Right lobe of liver (tissue), 6 donors: ENCODE results near the gene GPC4. TPM values are rescaled to one million over a fixed set of nuclear protein-coding genes. Genes with fewer than 3 reads are reported as not detected.

Experiments used
- ATAC-seq, 4 donors: fragments of 200-7000 bp; cut with Tn5 transposase; one replicate each; pipeline ENCODE4 v1.9.1; 2020; ENCODE audit warnings: mild to moderate bottlenecking in 4 of 4, moderate library complexity in 4 of 4
- DNase-seq, 3 donors: peaks; one replicate each; pipeline ENCODE4 v3.0.0-alpha.2; 2020
- H3K27ac ChIP-seq, 3 donors: fragments of 200-600 bp; one replicate each; pipeline ENCODE4 v1.8.0; 2022
- H3K27me3 ChIP-seq, 2 donors: fragments of 200-600 bp; one replicate each; pipeline ENCODE4 v1.8.0; 2022
- H3K36me3 ChIP-seq, 4 donors: fragments of 200-600 bp; sonication (generic) in 1 of 4; one replicate each; pipeline versions ENCODE4 v1.5.1 to v1.8.0; 2017 to 2022; ENCODE audit warnings: control low read depth in 1 of 4
- H3K4me1 ChIP-seq, 4 donors: fragments of 200-600 bp; sonication (generic) in 1 of 4; one replicate each; pipeline versions ENCODE4 v1.5.1 to v1.8.0; 2017 to 2022; ENCODE audit warnings: control low read depth in 1 of 4
- H3K4me3 ChIP-seq, 3 donors: fragments of 200-600 bp; one replicate each; pipeline ENCODE4 v1.8.0; 2022
- H3K9me3 ChIP-seq, 4 donors: fragments of 200-600 bp; sonication (generic) in 1 of 4; one replicate each; pipeline versions ENCODE4 v1.5.1 to v1.8.0; 2017 to 2022; ENCODE audit warnings: control low read depth in 1 of 4
- POLR2A ChIP-seq: fragments of 450-650 bp; IDR thresholded peaks from one replicate; pipeline ENCODE4 v1.6.1; 2017; ENCODE audit warnings: antibody characterized with exemption, mild to moderate bottlenecking
- WGBS: methylation state at CpG from one replicate; pipeline ENCODE4 v1.1.6; 2018; ENCODE audit warnings: low coverage, low lambda C conversion rate; ENCODE audit not compliant: insufficient coverage; ENCODE audit errors: missing lambda C conversion rate; 5-methylcytosine and 5-hydroxymethylcytosine counted together
- intact Hi-C, 2 donors: fragments of 100-400 bp; cut with DNase I; formaldehyde crosslinking; loops; one replicate each; pipeline versions ENCODE4 v1.11.2 to v1.14.1; 2022
- total RNA-seq, 6 experiments: library from RNA; depleted of rRNA in 2 of 6; stranded (reverse); fragments of >200 nt in 2 of 6; fragmentation: NEBNext Ultra II Directional in 3 of 6; extraction: Animal tissue kit (Norgen Biotek cat#: 25700) in 3 of 6; gene quantifications; one replicate each; pipeline versions ENCODE4 v1.1.0 to v1.2.4, GENCODE V29; 2016 to 2023
- TF ChIP-seq, protein P1 (sequence below), 4 donors: fragments of 200-600 bp in 3 of 4; fragments of 450-650 bp in 1 of 4; IDR thresholded peaks; one replicate each; pipeline versions ENCODE4 v1.5.1 to v1.8.0; 2016 to 2022; ENCODE audit warnings: antibody characterized with exemption in 4 of 4, mild to moderate bottlenecking in 2 of 4
- donor health status: DM: no; HTN: yes; CAD: no.
- donor health status: DM: no; HTN: no; CAD: no.
- donor health status: DM: no; HTN: no; CAD: no.
- donor health status: DM: no; HTN: yes; CAD: no.
- donor health status: DM: no; HTN: yes; CAD: no.

The GPC4 gene
- total RNA-seq, 6 experiments from 2014 or later: 0.88 to 2.3 (median 1.2) TPM

DNA sequence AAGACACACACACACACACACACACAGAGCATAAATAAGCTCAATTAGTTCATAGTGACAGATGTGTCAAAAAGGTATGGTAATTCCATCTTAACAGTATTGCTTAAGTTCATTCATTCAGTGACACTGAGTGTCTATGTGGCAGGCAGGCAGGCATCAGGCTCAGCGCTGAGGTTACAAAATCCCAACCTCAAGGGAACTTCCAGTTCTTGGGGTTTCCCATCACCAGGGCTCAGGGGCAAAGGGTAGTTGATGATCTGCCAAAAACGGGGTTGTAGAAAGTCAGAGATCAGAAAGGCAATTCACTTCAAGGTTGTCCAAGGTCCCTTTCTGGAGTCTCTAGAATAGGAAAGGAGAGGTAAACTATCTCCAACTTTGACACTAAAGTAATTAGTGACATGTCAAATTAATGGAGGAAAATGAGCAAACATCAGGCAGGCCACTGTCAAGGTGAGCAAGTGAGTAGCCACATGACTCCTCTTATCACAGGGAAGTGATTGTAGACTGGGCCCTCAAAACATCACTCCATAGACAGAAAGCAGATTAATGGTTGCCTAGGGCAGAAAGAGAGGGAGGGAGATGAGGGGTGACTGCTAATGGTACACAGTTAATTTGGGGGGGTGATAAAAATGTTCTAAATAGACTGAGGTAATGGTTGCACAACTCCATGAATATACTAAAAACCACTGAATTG, 41.8 kb downstream of the GPC4 start:
- Histone ChIP-seq H3K27ac (no peak overlapping the region), H3K27me3 (no peaks in the 10 kb centered on the region), H3K4me1 (no peaks in the 10 kb centered on the region), H3K4me3 (no peak overlapping the region), H3K9me3 (no peaks in the 10 kb centered on the region), H3K36me3 (no peaks in the 10 kb centered on the region)
- intact Hi-C loops: no loop called here
- DNase-seq (no peak), ATAC-seq (peak in 1 of 4 donors; percentile 28)
- WGBS: 37% methylated on average over 2 of the region's 2 CpGs
- TF ChIP-seq, protein P1, sequence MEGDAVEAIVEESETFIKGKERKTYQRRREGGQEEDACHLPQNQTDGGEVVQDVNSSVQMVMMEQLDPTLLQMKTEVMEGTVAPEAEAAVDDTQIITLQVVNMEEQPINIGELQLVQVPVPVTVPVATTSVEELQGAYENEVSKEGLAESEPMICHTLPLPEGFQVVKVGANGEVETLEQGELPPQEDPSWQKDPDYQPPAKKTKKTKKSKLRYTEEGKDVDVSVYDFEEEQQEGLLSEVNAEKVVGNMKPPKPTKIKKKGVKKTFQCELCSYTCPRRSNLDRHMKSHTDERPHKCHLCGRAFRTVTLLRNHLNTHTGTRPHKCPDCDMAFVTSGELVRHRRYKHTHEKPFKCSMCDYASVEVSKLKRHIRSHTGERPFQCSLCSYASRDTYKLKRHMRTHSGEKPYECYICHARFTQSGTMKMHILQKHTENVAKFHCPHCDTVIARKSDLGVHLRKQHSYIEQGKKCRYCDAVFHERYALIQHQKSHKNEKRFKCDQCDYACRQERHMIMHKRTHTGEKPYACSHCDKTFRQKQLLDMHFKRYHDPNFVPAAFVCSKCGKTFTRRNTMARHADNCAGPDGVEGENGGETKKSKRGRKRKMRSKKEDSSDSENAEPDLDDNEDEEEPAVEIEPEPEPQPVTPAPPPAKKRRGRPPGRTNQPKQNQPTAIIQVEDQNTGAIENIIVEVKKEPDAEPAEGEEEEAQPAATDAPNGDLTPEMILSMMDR (IDR thresholded peaks at IDR 0.05): no peak
- no peak for TF ChIP-seq POLR2A

DNA sequence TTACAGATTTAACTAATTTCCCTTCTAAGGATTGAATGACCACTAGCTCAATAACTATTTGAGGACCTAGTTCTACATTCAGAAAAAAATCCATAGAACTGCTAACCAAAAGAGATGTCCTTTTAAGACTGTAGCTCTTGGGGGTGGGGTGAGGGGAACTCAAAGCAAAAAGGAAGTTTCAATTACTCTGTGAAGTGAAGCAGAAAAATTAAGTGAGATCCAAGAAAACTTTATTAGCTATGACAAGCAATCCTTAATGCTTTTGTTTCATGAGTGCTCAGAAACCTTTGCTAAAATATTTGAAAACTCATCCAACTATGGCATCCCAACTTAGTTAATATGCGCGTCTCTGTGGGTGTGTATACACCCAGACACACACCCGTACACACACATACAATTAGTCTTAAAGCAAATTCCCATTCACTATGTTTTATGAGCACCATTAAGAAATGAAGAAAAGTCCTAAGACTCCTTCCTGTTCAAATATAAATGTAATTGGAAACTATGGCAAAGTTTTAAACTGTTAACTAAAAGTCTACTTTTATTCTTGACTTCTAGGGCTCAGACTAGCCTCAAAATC, 44.5 kb downstream of the GPC4 start:
- H3K4me1 ChIP-seq: no peaks in the 10 kb centered on the region
- no peak overlapping the region for H3K27ac ChIP-seq
- no peaks in the 10 kb centered on the region for H3K27me3 ChIP-seq
- intact Hi-C loops: no loop called here
- H3K4me3 ChIP-seq: no peak overlapping the region
- no peaks in the 10 kb centered on the region for H3K36me3 ChIP-seq
- DNase-seq (no peak), ATAC-seq (no peak)
- TF ChIP-seq POLR2A: no peak
- TF ChIP-seq, protein P1 (IDR thresholded peaks at IDR 0.05): no peak
- WGBS: 68% methylated on average over 3 of the region's 3 CpGs
- no peaks in the 10 kb centered on the region for H3K9me3 ChIP-seq

DNA sequence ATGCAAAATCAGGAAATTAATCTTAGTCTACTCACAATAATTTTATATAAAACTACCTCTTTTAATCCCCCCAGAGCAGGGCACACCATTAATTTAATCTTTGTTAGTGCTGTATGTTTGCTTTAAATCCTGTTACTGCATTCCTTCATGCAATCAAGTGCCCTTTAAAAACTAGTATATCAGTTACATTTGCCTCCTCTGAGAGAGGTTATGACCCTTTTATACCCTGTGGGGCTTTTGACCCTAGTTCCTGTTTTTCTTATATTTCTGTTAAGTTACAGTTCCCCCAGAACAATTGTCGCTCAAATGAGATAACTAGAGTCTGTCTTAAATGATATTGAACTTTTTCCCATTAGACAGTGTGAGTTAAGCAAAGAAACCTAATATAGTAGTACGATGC, 46.2 kb downstream of the GPC4 start:
- Histone ChIP-seq H3K27me3 (no peaks in the 10 kb centered on the region), H3K36me3 (no peaks in the 10 kb centered on the region), H3K9me3 (no peaks in the 10 kb centered on the region), H3K4me1 (no peaks in the 10 kb centered on the region), H3K4me3 (no peak overlapping the region), H3K27ac (no peak overlapping the region)
- TF ChIP-seq, protein P1 (IDR thresholded peaks at IDR 0.05): no peak
- TF ChIP-seq POLR2A: no peak
- no peak for ATAC-seq
- DNase-seq: no peak
- intact Hi-C loops: no loop called here
- WGBS: 43% methylated on average over 2 of the region's 2 CpGs

DNA sequence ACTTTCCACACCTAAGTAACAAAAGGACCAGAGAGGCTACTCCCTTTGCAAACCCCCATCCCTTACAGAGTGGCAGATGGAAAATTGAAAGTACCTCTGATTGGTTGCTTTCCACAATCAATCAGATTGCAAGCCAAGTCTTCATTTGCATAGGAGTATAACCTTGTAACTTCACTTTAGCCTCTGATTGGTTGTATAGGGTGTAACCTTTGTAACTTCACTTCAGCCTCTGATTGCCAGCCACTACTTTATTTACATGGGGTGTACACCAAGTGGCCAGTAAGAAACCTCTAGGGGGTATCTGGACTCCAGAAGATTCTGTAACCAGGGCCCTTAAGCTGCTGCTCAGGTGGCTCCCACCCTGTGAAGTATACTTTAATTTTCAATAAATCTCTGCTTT, 48.6 kb downstream of the GPC4 start:
- Histone ChIP-seq H3K27ac (no peak overlapping the region), H3K27me3 (no peaks in the 10 kb centered on the region), H3K36me3 (no peaks in the 10 kb centered on the region), H3K9me3 (no peaks in the 10 kb centered on the region), H3K4me3 (no peak overlapping the region), H3K4me1 (no peaks in the 10 kb centered on the region)
- TF ChIP-seq, protein P1 (IDR thresholded peaks at IDR 0.05): no peak
- TF ChIP-seq POLR2A: no peak
- intact Hi-C loops: no loop called here
- DNase-seq (no peak), ATAC-seq (no peak)
